Activated CD4-positive, alpha-beta T cell treated with anti-CD3 and anti-CD28 coated beads, Interleukin-2, amount 50 U/mL, for 16 hours (primary cell): Measurements from ENCODE around the gene DDAH1.
"Not testable (repeated sequence)": the region's sequence is repeated elsewhere in the genome, so short reads cannot be mapped to it uniquely, and the experiment has no call there.

Experiments
- DNase-seq: peaks from one replicate; pipeline ENCODE4 v3.0.0-alpha.2; 2020

The DDAH1 gene

DNA sequence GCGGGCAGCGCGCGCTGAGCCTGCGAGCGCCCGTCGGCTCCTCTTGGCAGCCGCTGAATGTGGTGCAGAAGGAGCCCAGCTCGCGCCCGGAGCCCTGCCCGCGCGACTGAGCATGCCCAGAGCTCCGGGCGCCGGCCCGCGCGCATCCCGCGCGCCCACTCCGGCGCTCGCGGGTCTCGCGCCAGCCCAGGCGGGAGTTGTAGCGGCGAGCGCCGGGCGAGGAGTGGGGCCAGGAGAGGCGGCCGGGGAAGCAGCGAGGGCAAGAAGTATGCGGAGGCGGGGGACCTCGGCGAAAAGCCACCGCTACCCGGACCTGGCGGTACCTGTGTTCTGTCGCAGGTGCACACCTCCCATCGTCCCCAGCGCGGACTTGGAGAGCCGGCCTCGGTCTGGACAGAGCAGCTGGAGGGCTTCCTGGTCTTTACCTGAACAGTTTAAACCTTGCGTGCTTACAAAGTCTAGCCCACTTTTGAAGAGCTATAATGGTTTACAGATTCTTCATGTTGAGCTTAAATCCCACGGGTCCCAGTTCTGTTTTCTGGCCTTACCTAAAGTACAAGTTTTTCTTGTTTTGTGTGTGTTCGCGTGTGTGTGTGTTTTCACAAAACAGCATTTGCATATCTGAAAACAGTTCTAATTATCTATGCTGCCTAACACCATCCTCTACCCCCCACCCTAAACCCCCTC lies at the start of gene DDAH1:
Gene DDAH1, minus strand, starts transcription at position 61 of the 687 bp plus-strand sequence. CDS start 114 bp downstream, outside the sequence.
- no peak for DNase-seq

DNA sequence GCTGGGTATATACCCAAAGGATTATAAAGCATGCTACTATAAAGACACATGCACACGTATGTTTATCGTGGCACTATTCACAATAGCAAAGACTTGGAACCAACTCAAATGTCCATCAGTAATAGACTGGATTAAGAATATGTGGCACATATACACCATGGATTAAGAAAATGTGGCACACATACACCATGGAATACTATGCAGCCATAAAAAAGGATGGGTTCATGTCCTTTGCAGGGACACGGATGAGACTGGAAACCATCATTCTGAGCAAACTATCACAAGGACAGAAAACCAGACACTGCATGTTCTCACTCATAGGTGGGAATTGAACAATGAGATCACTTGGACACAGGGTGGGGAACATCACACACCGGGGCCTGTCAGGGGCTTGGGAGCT lies 49.0 kb upstream of the DDAH1 start:
- not testable (repeated sequence) for DNase-seq

DNA sequence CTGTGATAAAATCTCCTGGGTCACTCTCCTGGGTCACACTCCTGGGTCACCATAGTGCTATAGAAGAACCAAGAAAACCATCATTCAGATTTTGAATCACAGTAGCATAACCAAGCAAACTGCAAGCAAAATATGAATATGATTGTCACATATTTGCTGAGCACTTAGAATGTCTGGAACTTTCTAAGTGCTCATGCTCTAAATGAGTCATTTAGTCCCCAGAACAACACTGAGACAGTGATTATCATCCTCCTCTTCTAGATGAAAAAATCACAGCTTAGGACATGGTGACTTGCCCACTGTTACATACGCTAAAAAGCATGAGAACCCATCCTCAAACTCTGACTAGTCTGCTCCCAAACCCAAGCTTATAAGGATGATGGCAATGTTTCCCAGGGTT lies 39.5 kb upstream of the DDAH1 start:
- DNase-seq = peak; percentile 2

DNA sequence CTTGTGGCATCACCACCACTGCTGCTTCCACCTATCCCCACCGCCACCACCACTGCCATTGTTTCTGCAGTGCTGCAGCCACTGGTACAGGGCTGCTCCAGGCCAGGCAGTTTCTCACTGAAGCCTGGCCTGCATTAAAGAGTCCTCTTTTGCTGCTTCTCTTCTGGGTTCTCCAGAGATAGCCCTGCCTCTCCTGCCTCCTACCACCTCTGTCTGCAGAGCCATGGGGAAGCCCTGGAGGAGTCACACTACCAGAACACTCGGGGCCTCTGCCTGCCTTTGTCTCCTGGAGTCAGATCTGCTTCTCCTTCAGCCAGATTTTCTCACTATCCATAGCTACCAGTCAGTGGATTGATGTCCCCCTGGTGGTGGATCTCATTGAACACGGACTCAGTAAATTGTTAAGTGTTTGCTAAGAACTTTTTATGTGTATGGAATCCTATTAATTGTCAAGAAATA lies 37.7 kb upstream of the DDAH1 start:
- no peak for DNase-seq

DNA sequence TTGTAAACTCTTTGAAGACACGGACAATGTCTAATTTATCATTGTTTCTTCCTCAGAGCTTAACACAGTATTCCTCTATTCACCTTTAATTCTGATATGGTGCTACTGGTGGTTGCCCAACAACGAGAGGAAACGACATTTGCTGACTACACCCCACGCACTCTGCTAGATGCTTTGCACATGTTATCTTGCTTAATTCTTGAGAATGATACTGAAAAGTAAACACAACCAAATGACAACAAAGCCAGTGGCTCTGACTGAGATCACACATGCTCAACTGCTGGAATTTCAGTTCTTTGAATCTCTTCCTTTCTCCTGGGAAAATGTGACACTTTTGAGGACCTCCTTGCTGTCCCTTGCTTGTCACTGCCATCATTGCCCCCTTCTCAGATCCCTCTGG lies 37.2 kb upstream of the DDAH1 start:
- no peak for DNase-seq

DNA sequence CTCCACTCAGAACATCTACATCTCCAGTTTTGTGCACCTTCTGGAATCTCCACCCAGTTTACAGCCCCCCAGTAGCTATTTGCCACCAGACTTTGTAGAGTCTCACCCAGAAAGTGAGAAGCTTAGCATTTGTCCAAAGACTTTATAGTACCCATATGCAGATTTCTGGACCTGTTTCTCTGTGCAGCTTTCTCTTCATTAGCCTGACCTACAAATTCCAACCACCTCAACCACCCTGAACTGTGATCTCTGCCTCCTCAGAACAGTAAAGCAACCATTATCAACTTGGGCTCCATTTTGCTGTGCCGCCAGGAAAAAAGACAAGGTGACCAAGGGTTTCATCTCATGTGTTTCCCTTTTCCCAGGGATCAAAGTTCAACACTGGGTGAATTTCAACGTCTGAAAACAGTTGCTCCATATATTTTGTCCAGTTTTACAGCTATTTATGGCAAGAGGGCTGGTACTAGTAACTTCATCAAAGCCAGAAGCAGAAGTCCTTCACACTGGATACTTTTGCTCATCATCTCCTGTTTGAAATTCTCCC lies 36.5 kb upstream of the DDAH1 start:
- DNase-seq = no peak

DNA sequence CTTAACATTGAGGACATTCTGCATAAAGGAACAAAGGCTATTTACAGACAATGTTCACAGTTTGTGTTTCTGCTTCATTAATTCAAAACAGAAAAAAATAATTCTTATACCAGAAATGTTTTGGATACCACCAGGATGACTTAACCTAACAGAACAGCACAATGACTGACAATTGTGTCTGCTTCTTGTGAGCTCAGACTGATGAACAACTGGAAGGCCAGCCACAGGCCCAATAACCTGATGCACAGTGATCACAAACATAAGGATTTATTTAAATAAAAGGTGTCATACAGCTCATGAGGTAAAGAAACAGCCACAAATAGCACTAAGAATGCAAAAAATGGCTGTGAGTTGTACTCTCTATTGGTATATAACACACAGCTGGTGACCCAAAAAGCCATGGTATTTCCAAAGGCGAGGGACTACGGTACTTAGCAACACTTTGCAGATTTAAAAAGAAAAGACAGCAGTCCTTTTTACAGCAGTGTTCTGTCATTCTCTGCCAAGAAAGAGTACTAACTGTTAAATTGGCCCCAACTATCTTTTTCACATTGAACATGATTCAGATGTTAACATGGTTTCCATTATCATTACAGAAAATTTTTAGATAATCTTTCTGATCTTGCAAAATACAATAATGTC lies 32.1 kb upstream of the DDAH1 start:
- DNase-seq = no peak

DNA sequence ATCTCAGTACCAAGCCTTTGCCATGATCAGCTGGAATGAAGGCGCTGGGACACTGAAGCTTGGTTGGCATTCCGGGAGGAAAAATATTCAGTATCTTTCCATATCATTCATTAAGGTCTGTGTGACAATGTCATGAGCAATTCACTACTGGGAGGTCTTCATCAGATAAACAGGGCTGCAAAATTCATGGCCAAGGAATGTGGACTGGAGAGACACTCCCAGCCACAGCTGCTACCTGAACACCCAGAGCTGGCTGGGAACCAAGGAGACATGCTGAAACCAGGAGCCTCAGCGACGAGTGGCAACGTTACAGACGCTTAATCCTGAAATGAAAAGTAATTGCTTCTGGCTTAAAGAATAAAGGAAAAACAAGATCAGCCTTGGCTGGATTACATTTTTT lies 30.6 kb upstream of the DDAH1 start:
- no peak for DNase-seq

DNA sequence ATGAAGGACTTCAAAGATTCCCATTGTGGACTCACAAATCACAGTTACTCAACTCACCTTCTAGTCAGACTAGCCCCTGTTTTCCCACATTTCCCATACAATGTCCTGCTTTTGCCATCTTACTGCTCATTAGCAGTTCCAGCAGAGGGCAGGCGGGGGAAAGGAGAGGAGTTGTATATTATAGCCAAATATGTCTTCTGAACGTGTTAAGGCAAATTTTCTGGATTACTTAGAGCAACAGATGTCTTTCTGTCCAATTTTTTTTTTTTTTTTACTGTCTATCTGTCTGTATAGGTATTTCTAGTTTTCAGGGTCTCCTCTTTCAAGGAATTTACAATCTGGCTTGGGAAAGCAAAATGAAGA lies 29.9 kb upstream of the DDAH1 start:
- no peak for DNase-seq

DNA sequence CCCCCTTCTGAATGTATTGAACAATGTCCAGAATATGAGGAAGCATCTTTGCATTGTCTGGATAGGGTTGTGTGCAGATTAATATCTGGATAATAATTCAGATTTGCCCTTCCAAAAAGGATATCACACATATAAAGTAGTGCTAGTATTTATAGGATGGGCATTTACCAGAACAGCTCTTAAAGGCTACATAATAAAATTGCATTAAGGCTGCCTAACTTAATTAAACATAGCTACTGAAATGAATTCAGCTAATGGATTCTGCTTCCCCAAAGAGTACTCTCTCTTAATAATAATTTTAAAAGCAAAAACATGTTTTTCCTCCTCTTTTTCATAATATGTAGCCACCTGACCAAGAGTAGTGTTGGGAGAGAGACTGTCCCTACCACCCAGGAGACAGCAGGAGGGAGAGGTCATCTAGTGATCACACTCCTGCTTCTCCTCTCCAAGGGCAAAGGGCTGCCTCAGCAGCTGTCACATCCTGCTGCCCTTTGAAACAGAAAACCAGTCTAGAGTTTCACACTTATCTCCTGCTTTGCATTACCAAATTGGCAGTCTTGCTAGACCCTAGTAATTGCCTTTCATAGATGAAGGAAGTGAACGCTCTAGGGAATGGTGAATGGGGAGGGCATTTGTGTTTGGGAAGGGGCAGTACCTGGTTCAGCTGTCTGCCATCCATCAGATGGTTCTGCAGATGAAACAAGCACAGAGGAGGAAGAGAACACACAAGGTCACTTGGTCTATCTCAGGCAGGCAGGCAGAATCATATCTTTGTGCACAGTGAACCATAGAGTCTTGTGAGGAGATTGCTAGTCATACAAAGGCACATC lies 29.3 kb upstream of the DDAH1 start:
- no peak for DNase-seq

DNA sequence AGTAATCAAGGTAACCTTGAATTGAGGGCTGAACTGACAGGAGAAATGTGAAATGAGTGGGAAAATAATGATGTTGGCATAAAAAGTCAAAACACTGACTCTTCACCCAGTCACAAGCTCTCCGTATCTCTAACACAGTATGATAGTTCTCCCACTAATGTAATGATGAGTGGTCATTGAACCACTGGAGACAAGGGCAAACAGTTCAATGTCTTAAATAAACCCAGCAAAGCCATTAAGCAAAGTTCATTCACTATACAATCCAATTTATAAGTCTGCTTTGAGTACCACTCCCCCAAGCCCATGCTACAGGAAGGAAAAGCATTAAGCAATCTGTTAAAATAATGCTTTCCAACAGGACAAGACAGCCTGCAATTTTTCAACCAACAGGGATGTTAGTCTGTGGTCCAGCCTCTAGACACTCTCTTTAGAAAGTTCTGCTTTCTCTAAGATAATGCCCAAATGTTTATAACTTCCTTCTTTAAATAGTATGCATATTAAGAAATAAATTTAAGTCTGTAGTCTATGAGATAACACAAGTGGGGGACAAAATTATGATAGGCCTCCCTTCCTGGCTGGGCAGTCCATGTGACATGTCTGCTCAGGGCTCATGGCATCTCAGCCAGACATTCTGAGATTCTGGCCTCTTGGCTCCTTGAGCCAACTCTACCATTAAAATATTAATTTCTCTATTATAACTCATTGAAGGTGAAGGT lies 25.5 kb upstream of the DDAH1 start:
- no peak for DNase-seq

DNA sequence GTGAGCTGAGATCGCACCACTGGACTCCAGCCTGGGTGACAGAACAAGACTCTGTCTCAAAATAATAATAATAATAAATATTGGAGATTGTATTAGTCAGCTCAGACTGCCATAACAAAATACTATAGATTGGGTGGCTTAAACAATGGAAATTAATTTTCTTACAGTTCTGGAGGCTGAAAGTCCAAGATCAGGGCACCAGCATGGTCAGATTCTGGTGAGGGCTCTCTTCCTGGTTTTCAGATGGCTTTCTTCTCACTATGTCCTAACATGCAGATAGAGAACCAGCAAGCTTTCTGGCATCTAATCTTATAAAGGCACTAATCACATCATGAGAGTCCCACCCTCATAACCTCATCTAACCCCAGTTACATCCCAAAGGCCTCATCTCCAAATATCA lies 23.2 kb upstream of the DDAH1 start:
- no peak for DNase-seq

DNA sequence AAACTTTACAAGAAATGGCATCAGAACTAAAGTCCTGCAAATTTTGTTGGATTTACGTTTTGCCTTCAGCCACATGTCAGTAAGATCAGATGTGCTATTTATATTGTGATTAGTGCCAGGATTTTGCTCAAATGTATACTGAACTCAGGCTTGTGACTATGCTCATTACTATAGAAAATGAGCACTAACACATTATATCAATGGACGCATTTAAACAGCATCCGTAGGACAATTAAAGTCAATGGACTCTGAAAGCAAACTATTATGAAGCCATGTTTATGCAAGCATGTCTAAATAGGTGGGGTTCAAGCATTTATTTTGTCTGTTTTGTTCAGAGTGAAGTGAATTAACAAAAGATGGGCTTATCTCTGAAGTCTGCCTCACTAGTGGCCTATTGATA lies 20.6 kb upstream of the DDAH1 start:
- DNase-seq = no peak

DNA sequence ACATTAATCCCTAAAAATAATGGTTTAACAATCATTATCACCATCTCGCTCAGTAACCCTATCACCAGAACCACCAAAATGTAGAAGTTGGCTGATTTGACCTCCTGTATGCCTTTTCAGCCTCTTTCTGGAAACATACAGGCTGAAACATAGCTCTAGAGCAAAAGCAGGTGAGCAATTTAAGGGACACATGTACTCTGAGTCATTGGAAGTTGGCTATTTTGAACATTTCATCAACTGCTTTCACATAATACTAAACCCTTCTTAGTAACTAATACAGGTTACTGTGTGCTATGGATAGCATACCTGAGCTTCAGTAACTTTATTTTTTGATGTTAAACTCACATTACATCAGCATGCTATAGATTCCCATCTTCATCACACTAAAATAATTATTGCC lies 19.8 kb upstream of the DDAH1 start:
- no peak for DNase-seq

DNA sequence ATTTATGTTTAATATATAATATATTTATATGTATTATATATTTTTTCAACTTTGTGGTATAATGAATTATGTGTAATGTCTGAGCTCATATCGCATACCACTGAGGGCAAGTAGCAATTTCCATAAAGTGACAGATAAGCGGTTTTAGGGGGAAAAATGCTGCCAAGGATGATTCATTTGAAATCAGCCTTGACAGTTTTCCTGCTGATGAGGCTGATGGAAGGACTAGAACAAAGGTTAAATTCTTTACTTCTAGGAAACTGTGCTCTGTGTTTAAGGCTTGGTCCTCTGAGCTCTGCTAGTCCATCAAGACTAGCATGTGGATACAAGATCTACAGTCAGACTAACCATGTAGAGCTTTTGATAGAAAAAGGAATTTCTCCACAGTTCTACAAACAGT lies 19.3 kb upstream of the DDAH1 start:
- no peak for DNase-seq

DNA sequence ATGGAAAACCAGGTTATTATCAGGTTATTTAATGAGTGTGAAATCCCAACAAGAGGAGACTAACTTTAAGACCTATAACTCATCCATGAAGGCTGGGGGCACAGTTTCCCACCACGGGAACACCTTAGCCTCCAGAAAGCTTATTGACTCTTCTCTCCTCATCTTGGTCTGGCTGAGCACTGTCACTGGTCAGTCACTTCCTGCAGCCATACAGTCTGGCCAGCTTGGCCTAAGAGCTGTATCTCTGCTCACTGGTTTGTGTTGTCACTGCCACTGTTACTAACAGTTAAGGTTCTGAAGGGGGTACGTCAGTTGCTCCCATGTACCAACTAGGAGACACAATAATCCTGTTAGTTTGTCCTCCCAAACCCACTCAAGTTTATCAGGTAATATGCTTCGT lies 16.7 kb upstream of the DDAH1 start:
- no peak for DNase-seq

DNA sequence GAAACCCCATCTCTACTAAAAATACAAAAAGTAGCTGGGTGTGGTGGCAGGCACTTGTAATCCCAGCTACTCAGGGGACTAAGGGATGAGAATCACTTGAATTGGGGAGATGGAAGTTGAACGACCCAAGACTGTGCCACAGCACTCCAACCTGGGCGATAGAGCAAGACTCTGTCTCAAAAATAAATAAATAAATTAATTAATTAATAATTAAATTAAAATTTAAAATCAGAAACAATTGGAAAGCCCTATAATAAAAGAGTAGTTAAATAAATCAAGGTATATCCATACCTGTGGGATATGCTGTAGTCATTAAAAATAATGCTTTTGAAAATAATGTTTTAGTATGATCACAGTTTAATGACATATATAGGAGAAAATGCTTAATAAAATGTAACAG lies 15.6 kb upstream of the DDAH1 start:
- no peak for DNase-seq

DNA sequence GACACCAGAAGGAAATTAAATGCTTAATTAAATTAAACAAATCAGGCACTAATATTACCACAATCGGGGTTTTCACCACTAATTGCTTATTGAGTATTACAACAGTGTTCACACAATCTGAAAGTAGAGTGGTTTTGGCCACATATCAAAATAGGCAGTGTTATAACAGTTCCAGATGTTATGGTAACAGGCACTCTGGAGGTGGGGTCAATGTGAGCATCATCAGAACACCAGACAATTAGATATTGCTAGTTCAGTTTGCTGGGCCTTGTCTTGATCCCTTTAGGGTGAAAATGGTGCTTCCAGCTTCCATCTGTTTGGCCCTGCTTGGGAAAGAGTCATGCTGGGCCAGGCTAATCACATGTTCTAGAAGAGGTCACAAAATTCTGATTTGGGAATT lies 14.5 kb upstream of the DDAH1 start:
- DNase-seq = no peak

DNA sequence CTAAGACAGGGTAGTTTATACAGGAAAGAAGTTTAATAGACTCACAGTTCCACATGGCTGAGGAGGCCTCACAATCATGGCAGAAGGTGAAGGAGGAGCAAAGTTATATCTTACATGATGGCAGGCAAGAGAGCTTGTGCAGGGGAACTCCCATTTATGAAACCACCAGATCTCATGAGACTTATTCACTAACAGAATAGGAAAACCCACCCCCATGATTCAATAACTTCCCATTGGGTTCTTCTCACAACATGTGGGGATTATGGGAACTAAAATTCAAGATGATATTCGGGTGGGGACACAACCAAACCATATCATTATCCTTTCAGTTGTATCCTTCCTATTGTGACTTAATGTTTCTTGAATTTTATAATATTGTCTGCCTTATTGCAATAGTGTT lies 13.4 kb upstream of the DDAH1 start:
- DNase-seq = no peak

DNA sequence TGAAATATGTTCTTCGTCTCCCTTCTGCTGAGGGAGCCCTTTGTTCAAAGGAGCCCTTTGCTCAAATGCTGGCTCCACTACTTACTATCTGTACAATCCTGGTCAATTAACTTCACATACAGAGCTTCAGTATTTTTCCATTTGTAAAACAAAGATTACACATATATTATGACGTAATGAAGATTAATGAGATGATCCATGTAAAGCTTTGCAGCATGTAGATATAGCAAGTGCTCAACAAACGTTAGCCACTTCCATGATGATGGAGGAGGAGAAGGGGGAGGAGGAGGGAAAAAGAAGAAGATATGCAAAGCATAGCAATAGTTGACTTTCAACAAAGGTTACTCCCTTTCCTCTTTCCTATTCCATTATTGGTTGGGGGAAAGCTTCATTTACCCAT lies 10.1 kb upstream of the DDAH1 start:
- DNase-seq = no peak

DNA sequence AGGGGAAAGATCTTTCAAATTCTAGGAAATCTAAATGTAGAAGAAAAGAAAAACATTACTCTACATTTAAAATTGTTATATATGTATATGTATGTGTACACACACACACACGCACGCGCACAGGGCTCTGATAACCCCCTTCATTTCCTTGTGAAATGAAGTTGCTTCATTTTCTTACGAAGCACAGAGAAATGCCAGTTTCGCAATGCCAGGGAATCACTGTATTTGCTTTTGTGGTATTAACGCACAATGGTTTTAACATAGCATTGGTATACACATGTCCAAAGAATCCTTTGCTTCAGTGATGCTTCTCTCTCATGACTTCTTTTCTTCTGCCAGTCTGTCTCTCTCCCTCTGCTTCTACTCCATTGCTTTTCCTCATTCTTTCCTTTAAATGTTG lies 8.4 kb upstream of the DDAH1 start:
- DNase-seq = no peak

DNA sequence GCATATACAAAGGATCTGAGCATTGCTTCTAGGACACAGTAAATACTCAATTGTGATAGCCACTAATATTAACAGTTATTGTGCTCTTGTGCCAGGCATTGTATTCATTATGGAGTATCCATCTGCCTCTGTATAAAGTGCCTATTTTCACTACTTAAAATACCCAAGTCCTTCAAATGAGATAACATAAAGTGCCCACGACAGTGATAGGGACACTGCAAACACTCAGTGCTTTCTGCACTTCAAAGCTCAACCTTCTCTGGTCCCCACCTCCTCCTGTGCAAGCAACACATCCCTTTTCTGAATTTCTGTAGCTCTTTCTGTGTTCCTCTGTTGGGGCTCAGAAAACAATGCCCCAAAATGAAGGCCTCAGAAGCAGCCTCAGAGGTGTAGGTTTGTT lies 6.6 kb upstream of the DDAH1 start:
- no peak for DNase-seq

DNA sequence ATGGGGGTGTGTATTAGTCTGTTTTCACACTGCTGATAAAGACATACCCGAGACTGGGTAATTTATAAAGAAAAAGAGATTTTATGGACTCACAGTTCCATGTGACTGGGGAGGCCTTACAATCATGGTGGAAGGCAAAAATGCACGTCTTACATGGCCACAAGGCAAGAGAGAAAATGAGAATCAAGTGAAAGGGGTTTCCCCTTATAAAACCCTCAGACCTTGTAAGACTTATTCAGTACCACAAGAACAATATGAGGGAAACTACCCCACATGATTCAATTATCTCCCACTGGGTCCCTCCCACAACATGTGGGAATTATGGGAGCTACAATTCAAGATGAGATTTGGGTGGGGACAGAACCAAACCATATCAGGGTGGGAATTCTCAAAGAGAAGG lies 5.2 kb upstream of the DDAH1 start:
- not testable (repeated sequence) for DNase-seq
